Heart left ventricle (tissue), 16 donors: ENCODE results near the gene RNF19B. TPM values are rescaled to one million over a fixed set of nuclear protein-coding genes. Genes with fewer than 3 reads are reported as not detected.

Experiments used
- ATAC-seq, 4 donors: fragments of 200-7000 bp; cut with Tn5 transposase; one replicate each; pipeline ENCODE4 v1.9.1; 2020 to 2022; ENCODE audit warnings: moderate library complexity in 4 of 4, mild to moderate bottlenecking in 3 of 4, moderate number of reproducible peaks in 1 of 4
- DNase-seq, 5 donors: peaks; one replicate each; pipeline ENCODE4 v3.0.0-alpha.2; 2020
- H3K27ac ChIP-seq, 12 donors: fragments of 200-600 bp; sonication (generic) in 4 of 12; one replicate each; pipeline versions ENCODE4 v1.5.0 to v1.8.0; 2016 to 2022; ENCODE audit warnings: mild to moderate bottlenecking in 2 of 12
- H3K27me3 ChIP-seq, 9 donors: fragments of 200-600 bp; sonication (generic) in 2 of 9; one replicate each; pipeline versions ENCODE4 v1.5.1 to v1.8.0; 2016 to 2022; ENCODE audit warnings: mild to moderate bottlenecking in 3 of 9
- H3K36me3 ChIP-seq, 9 donors: fragments of 200-600 bp; sonication (generic) in 2 of 9; one replicate each; pipeline versions ENCODE4 v1.5.0 to v1.8.0; 2018 to 2022; ENCODE audit warnings: mild to moderate bottlenecking in 2 of 9
- H3K4me1 ChIP-seq, 12 donors: fragments of 200-600 bp; sonication (generic) in 4 of 12; one replicate each; pipeline versions ENCODE4 v1.5.0 to v1.8.0; 2016 to 2022; ENCODE audit warnings: mild to moderate bottlenecking in 3 of 12
- H3K4me3 ChIP-seq, 12 donors: fragments of 200-600 bp; sonication (generic) in 4 of 12; one replicate each; pipeline versions ENCODE4 v1.5.0 to v1.8.0; 2017 to 2022; ENCODE audit warnings: mild to moderate bottlenecking in 9 of 12, moderate library complexity in 4 of 12
- H3K9me3 ChIP-seq, 12 donors: fragments of 200-600 bp; sonication (generic) in 4 of 12; one replicate each; pipeline versions ENCODE4 v1.5.0 to v1.8.0; 2016 to 2022; ENCODE audit warnings: mild to moderate bottlenecking in 1 of 12
- POLR2A ChIP-seq, 2 donors: fragments of 450-650 bp; IDR thresholded peaks; one replicate each; pipeline ENCODE4 v1.6.1; 2017; ENCODE audit warnings: antibody characterized with exemption in 2 of 2, mild to moderate bottlenecking in 2 of 2, moderate library complexity in 2 of 2
- WGBS, 4 donors: extraction: QIAGEN DNeasy Blood & Tissue Kit in 2 of 4; methylation state at CpG; one replicate each; pipeline versions ENCODE4 v1.1.5 to v1.1.7; 2013 to 2018; 5-methylcytosine and 5-hydroxymethylcytosine counted together
- intact Hi-C, 10 donors: fragments of 100-400 bp; cut with DNase I; formaldehyde crosslinking; loops; one replicate each; pipeline versions ENCODE4 v1.11.1 to v1.14.2; 2022
- polyA plus RNA-seq, 2 donors: library from polyadenylated mRNA; stranded (reverse); fragments of 200-250 nt; gene quantifications; one replicate each; pipeline ENCODE4 v1.2.3, GENCODE V29; 2013
- total RNA-seq, 9 donors: library from RNA; depleted of rRNA in 2 of 9; stranded (reverse); fragments of >200 nt in 2 of 9; fragmentation: NEBNext Ultra II Directional in 3 of 9; extraction: Animal tissue kit (Norgen Biotek cat#: 25700) in 3 of 9; gene quantifications; one replicate each; pipeline versions ENCODE4 v1.1.0 to v1.2.4, GENCODE V29; 2016 to 2023
- TF ChIP-seq, protein P1 (sequence below), 12 donors: fragments of 200-600 bp; sonication (generic) in 4 of 12; IDR thresholded peaks; one replicate each; pipeline versions ENCODE4 v1.5.0 to v1.8.0; 2018 to 2022; ENCODE audit warnings: antibody characterized with exemption in 12 of 12, mild to moderate bottlenecking in 5 of 12
- donor health status: ischemic (EF 13 %, LVEDD 7.1; RV severe dilation, severe dysfunction).
- donor health status: healthy with polysubstance abuse.
- donor health status: DM: no; HTN: yes; CAD: no.
- donor health status: DM: no; HTN: no; CAD: no.
- donor health status: ischemic (EF 25% LVEDD 6.9; RV normal size, moderate dysfunction).
- donor health status: ischemic (EF 25% LVEDD 5.7; RV mildly dilated, moderate dysfunction).
- donor health status: healthy.
- donor health status: DM: yes; HTN: yes; CAD: no.
- donor health status: ischemic (EF 35%, LVEDD 5.7; RV mildly dilated, moderate dysfunction).
- donor health status: nonischemic (EF 11% LVEDD 7.7; RV severe dilation, severe dysfunction).
- donor health status: DM: yes; HTN: yes; CAD: no.
- donor health status: PGD.
- donor health status: ischemic (EF 29% LVEDD 5.4; RV normal size, mild dysfunction).
- donor health status: nonischemic (EF 23%, LVEDD 6.1; RV moderate dilation, normal function).

Gene RNF19B
- total and polyA plus RNA-seq, 11 donors: 1.5 to 42.5 (median 15.2) TPM

DNA sequence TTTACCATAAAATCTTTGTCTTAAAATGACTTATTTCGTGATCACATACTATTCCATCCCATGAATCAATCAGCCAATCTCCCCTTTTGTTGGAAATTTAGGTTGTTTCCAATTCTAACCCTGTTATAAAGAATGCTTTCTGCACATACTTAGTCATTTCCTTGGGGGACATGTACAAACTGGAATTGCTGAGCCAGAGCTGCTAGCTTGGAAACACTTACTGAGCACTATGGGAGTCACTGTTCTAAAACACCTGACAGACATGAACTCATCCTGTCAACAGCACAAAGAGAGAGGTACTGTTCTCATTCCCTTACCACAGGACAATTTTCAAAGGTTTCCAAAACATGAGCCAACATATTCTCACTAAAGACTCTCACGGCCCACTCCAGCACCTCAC lies 40.0 kb upstream of the RNF19B start:
- Histone ChIP-seq H3K9me3 (no peaks in the 10 kb centered on the region), H3K27ac (peak overlapping the region in 1 of 12 donors; percentile 42), H3K4me3 (no peak overlapping the region), H3K36me3 (peaks cover 0 to 25% (median 12%) of the 10 kb centered on the region in 9 donors), H3K4me1 (peaks cover 0 to 66% (median 35%) of the 10 kb centered on the region in 12 donors), H3K27me3 (no peaks in the 10 kb centered on the region)
- ATAC-seq (no peak), DNase-seq (no peak)
- intact Hi-C loops: loop anchor here in 6 of 10 donors (5.0 to 10.0 kb wide), 4 partner anchors 42 to 72 kb away; partner anchors contain the start of gene RNF19B (in 1 of the 6)
- TF ChIP-seq, protein P1, sequence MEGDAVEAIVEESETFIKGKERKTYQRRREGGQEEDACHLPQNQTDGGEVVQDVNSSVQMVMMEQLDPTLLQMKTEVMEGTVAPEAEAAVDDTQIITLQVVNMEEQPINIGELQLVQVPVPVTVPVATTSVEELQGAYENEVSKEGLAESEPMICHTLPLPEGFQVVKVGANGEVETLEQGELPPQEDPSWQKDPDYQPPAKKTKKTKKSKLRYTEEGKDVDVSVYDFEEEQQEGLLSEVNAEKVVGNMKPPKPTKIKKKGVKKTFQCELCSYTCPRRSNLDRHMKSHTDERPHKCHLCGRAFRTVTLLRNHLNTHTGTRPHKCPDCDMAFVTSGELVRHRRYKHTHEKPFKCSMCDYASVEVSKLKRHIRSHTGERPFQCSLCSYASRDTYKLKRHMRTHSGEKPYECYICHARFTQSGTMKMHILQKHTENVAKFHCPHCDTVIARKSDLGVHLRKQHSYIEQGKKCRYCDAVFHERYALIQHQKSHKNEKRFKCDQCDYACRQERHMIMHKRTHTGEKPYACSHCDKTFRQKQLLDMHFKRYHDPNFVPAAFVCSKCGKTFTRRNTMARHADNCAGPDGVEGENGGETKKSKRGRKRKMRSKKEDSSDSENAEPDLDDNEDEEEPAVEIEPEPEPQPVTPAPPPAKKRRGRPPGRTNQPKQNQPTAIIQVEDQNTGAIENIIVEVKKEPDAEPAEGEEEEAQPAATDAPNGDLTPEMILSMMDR (IDR thresholded peaks at IDR 0.05): no peak
- TF ChIP-seq POLR2A (IDR thresholded peaks at IDR 0.05): no peak
- WGBS, 4 donors: 71 to 85% (median 80%) methylated on average over 2 of the region's 2 CpGs

DNA sequence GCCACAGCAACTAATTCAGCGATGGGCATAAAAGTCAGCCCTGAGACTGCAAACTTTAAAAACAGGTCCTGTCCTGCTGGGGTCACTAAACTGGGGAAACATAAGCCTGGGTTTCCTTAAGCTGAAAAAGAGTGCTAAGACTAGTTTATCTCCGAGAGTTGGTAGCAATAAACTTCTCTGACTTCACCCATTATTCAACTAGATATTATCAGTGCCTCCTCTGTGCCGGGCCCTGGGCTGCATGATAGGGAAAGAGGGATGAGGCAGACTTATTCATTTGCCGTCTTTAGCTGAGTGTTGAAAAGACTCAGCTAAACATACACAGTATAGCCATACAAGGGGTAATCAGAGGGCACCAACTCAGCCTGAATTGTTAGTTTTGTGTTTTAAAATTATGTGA lies 39.0 kb upstream of the RNF19B start:
- TF ChIP-seq, protein P1 (IDR thresholded peaks at IDR 0.05): no peak
- no peak for TF ChIP-seq POLR2A (IDR thresholded peaks at IDR 0.05)
- H3K36me3 ChIP-seq: peaks cover 0 to 16% (median 12%) of the 10 kb centered on the region in 9 donors
- no peak overlapping the region for H3K27ac ChIP-seq
- intact Hi-C loops: loop anchor here in 2 of 10 donors (10.0 kb wide), 1 partner anchor 69 kb away; no protein-coding TSS in a partner anchor
- no peaks in the 10 kb centered on the region for H3K27me3 ChIP-seq
- no peak overlapping the region for H3K4me3 ChIP-seq
- no peaks in the 10 kb centered on the region for H3K9me3 ChIP-seq
- DNase-seq (no peak), ATAC-seq (no peak)
- H3K4me1 ChIP-seq: peaks cover 0 to 66% (median 35%) of the 10 kb centered on the region in 12 donors
- WGBS, 4 donors: 85 to 95% (median 87%) methylated on average over 4 of the region's 4 CpGs

DNA sequence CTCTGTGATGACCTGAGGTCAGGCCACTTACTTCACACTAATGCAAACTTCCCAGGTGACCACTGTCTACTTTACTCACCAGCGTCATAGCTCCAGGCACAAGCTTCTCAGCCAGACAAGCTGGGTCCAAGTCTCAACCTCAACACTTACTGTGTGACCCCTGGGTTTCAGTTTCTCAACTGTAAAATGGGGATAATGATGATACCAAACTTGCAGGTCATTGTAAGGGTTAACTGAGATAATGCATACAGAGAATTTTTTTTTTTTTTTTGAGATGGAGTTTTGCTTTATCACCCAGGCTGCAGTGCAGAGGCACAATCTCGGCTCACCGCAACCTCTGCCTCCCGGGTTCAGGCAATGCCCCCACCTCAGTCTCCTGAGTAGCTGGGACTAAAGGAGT lies 37.4 kb upstream of the RNF19B start:
- no peak for ATAC-seq
- DNase-seq: no peak
- intact Hi-C loops: loop anchor here in 2 of 10 donors (10.0 kb wide), 1 partner anchor 67 kb away; no protein-coding TSS in a partner anchor

GRCh38 chr1:33001282-33001681 lies 36.7 kb upstream of the RNF19B start:
- intact Hi-C loops: loop anchor here in 2 of 10 donors (10.0 kb wide), 1 partner anchor 66 kb away; no protein-coding TSS in a partner anchor
- no peaks in the 10 kb centered on the region for H3K27me3 ChIP-seq
- no peak overlapping the region for H3K4me3 ChIP-seq
- ATAC-seq (no peak), DNase-seq (no peak)
- H3K4me1 ChIP-seq: peaks cover 10 to 62% (median 37%) of the 10 kb centered on the region in 12 donors
- H3K27ac ChIP-seq: no peak overlapping the region
- no peak for TF ChIP-seq POLR2A (IDR thresholded peaks at IDR 0.05)
- TF ChIP-seq, protein P1 (IDR thresholded peaks at IDR 0.05): no peak
- H3K36me3 ChIP-seq: no peaks in the 10 kb centered on the region
- H3K9me3 ChIP-seq: no peaks in the 10 kb centered on the region
- 98 to 100% (median 99%) methylated on average over 2 of the region's 2 CpGs for WGBS, 4 donors

More for the DNA sequence above, 37.4 kb upstream of the RNF19B start:
- Histone ChIP-seq H3K27ac (no peak overlapping the region), H3K4me3 (no peak overlapping the region), H3K36me3 (no peaks in the 10 kb centered on the region), H3K9me3 (no peaks in the 10 kb centered on the region), H3K27me3 (no peaks in the 10 kb centered on the region), H3K4me1 (peaks cover 10 to 66% (median 38%) of the 10 kb centered on the region in 12 donors)
- 84 to 91% (median 88%) methylated on average over 4 of the region's 4 CpGs for WGBS, 4 donors
- TF ChIP-seq, protein P1 (IDR thresholded peaks at IDR 0.05): no peak
- TF ChIP-seq POLR2A (IDR thresholded peaks at IDR 0.05): no peak
